SU-DHL-6 (cell line): Measurements from ENCODE around the gene SPATC1L.

Experiments used
- H2AFZ ChIP-seq: fragments of 200-600 bp; sonication (generic); 2 replicates; pipeline ENCODE4 v1.6.1; 2014; ENCODE audit warnings: low read depth, mild to moderate bottlenecking, moderate library complexity, mixed read lengths, antibody characterized with exemption, low read length; ENCODE audit not compliant: severe bottlenecking
- H3F3A ChIP-seq: fragments of 200-600 bp; shearing (Covaris generic); 2 replicates; pipeline ENCODE4 v1.6.0; 2016; ENCODE audit warnings: antibody characterized with exemption, mild to moderate bottlenecking; ENCODE audit not compliant: insufficient read depth
- H3K27ac ChIP-seq: fragments of 200-600 bp; sonication (generic); 2 replicates; pipeline ENCODE4 v1.5.1; 2016; ENCODE audit warnings: low read depth, mild to moderate bottlenecking, low read length, moderate library complexity, mixed read lengths
- H3K27me3 ChIP-seq: fragments of 200-600 bp; sonication (generic), shearing (Covaris generic); 2 replicates; pipeline ENCODE4 v1.6.0; 2014; ENCODE audit warnings: mild to moderate bottlenecking, low read length
- H3K36me3 ChIP-seq: fragments of 200-600 bp; sonication (generic); 2 replicates; pipeline ENCODE4 v1.6.1; 2014; ENCODE audit warnings: mild to moderate bottlenecking, low read length, mixed read lengths
- H3K4me2 ChIP-seq: fragments of 300-600, 200-600 bp; shearing (Covaris generic), sonication (generic); 2 replicates; pipeline ENCODE4 v1.6.0; 2014; ENCODE audit warnings: low read length, low read depth, mild to moderate bottlenecking; ENCODE audit not compliant: poor library complexity, severe bottlenecking
- H3K4me3 ChIP-seq: fragments of 200-600 bp; sonication (generic); 2 replicates; pipeline ENCODE4 v1.5.1; 2014; ENCODE audit warnings: antibody characterized with exemption, low read length, mild to moderate bottlenecking, mixed read lengths; ENCODE audit not compliant: insufficient read depth, poor library complexity, severe bottlenecking
- H3K79me2 ChIP-seq: fragments of 200-600 bp; sonication (generic); 2 replicates; pipeline ENCODE4 v1.6.1; 2014; ENCODE audit warnings: mild to moderate bottlenecking, low read length, moderate library complexity; ENCODE audit not compliant: insufficient read depth
- H3K9ac ChIP-seq: fragments of 200-600 bp; sonication (generic); 2 replicates; pipeline ENCODE4 v1.7.0; 2014; ENCODE audit warnings: mild to moderate bottlenecking, low read length
- H3K9me2 ChIP-seq: fragments of 200-600 bp; sonication (generic); replicated peaks from 2 replicates; pipeline ENCODE4 v1.6.1; 2014; ENCODE audit warnings: low read length; ENCODE audit not compliant: insufficient read depth
- H3K9me3 ChIP-seq: fragments of 200-600 bp; sonication (generic); 2 replicates; pipeline ENCODE4 v1.6.1; 2014; ENCODE audit warnings: low read length, mixed read lengths; ENCODE audit not compliant: insufficient read depth
- H4K20me1 ChIP-seq: fragments of 200-600 bp; sonication (generic); 2 replicates; pipeline ENCODE4 v1.6.1; 2014; ENCODE audit warnings: low read depth, mild to moderate bottlenecking, antibody characterized with exemption, low read length, moderate library complexity, mixed read lengths
- CTCF ChIP-seq: fragments of 200-600 bp; sonication (generic); IDR thresholded peaks from one replicate; pipeline ENCODE4 v1.5.1; 2017; ENCODE audit warnings: antibody characterized with exemption, mild to moderate bottlenecking, low read length, moderate library complexity; ENCODE audit not compliant: insufficient read depth, poor library complexity, severe bottlenecking
- EZH2phosphoT487 ChIP-seq: fragments of 200-600 bp; sonication (generic), shearing (Covaris generic); conservative IDR thresholded peaks from 2 replicates; pipeline ENCODE4 v1.6.1; 2018; ENCODE audit warnings: mild to moderate bottlenecking, antibody characterized with exemption, low read length, moderate library complexity, mixed read lengths

Gene SPATC1L

DNA sequence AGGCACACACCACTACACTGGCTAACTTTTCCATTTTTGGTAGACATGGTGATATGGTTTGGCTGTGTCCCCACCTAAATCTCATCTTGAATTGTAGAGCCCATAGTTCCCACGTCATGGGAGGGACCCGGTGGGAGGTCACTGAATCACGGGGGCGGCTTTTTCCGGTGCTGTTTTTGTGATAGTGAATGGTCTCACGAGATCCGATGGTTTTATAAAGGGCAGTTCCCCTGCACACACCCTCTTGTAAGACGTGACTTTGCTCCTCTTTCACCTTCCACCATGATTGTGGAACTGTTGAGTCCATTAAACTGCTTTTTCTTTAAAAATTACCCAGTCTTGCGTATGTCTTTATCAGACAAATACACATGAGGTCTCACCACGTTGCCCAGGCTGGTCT, 27.6 kb downstream of the SPATC1L start:
- no peak for TF ChIP-seq CTCF
- TF ChIP-seq EZH2phosphoT487 = no peak
- Histone ChIP-seq H4K20me1 (no peaks in the 10 kb centered on the region), H3K9me2 (no peaks in the 10 kb centered on the region), H3K9ac (no peak overlapping the region), H3K27ac (no peak overlapping the region), H2AFZ (no peak overlapping the region), H3K36me3 (no peaks in the 10 kb centered on the region), H3K9me3 (no peaks in the 10 kb centered on the region), H3F3A (no peaks in the 10 kb centered on the region), H3K4me2 (no peak overlapping the region), H3K27me3 (no peaks in the 10 kb centered on the region), H3K79me2 (no peaks in the 10 kb centered on the region), H3K4me3 (no peak overlapping the region)

DNA sequence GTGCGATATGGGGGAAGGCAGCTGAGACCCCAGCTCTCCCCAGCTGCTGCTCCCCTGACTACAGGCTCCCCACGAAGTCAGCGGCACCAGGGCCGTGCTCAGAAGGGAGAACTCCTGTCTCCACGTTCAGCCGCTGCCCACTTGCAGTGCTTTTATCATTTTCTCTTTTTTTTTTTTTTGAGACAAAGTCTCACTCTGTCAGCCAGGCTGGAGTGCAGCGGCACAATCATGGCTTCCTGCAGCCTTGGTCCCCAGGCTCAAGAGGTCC, 27.9 kb downstream of the SPATC1L start:
- Histone ChIP-seq H3K9me3 (no peaks in the 10 kb centered on the region), H3K9me2 (no peaks in the 10 kb centered on the region), H3F3A (no peaks in the 10 kb centered on the region), H3K79me2 (no peaks in the 10 kb centered on the region), H2AFZ (no peak overlapping the region), H3K9ac (no peak overlapping the region), H4K20me1 (no peaks in the 10 kb centered on the region), H3K27ac (no peak overlapping the region), H3K4me2 (no peak overlapping the region), H3K4me3 (no peak overlapping the region), H3K27me3 (no peaks in the 10 kb centered on the region), H3K36me3 (no peaks in the 10 kb centered on the region)
- TF ChIP-seq CTCF (no peak), EZH2phosphoT487 (no peak)

DNA sequence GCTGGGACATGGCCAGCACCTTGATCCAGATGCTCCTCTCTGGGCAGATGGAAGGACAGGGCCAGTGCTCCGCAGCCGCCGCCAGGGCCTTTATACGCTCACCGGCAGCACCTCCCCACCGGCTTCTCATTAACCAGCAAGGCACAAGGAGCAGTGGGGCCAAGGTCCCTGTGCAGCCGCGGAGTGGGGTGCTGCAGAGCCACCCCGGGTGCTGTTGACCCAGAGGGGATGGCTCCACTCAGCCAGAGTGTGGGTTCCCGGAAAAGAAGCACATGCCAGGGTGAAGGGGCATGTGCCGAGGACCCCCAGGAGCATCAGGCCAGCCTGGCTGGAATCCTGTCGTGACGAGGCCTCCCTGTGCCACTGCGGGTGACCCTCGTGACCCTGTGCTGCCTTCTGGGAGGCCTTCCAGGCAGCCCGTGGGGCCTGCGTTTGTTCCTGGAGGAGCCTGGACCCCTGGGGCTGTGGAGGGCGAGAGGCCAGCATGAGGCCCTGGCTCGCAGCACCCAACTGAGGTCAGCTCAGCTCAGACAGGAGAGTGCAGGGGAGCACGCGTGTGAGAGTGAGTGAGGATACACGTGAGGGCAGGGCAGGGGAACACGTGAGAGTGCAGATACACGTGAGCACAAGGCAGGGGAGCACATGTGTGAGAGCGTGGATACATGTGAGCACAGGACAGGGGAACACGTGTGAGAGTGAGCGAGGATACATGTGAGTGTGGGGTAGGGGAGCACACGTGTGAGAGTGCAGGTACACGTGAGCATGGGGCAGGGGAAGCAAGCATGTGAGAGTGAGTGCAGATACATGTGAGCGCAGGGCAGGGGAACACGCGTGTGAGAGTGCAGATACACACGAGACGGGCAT, 28.5 kb downstream of the SPATC1L start, which contains the start of gene FTCD:
Gene FTCD (minus strand): TSS at position 66 of the 864 bp plus-strand sequence. CDS start 56 bp downstream, at position 10.
- Histone ChIP-seq H3K36me3 (no peaks in the 10 kb centered on the region), H3F3A (no peaks in the 10 kb centered on the region), H3K79me2 (no peaks in the 10 kb centered on the region), H3K4me3 (no peak within 1 kb of the TSS), H3K27me3 (no peaks in the 10 kb centered on the region), H3K9ac (no peak within 1 kb of the TSS), H3K27ac (no peak within 1 kb of the TSS), H3K4me2 (no peak within 1 kb of the TSS), H2AFZ (no peak within 1 kb of the TSS), H3K9me2 (no peaks in the 10 kb centered on the region), H3K9me3 (no peaks in the 10 kb centered on the region), H4K20me1 (no peaks in the 10 kb centered on the region)
- TF ChIP-seq CTCF = no peak
- TF ChIP-seq EZH2phosphoT487 = no peak
